Uterus (tissue), 2 donors: Measurements from ENCODE around the gene TRIM7.

ENCODE experiments used
- CTCF ChIP-seq, 4 experiments: fragments of 200-600 bp in 2 of 4; fragments of 450-650 bp in 2 of 4; sonication (generic) in 2 of 4; IDR thresholded peaks; one replicate each; pipeline ENCODE4 v1.5.1; 2016 to 2019; ENCODE audit warnings: antibody characterized with exemption in 4 of 4, mild to moderate bottlenecking in 2 of 4, moderate library complexity in 1 of 4
- POLR2A ChIP-seq, 2 donors: fragments of 450-650 bp; IDR thresholded peaks; one replicate each; pipeline ENCODE4 v1.6.1; 2016; ENCODE audit warnings: antibody characterized with exemption in 2 of 2, mild to moderate bottlenecking in 1 of 2, moderate library complexity in 1 of 2

DNA sequence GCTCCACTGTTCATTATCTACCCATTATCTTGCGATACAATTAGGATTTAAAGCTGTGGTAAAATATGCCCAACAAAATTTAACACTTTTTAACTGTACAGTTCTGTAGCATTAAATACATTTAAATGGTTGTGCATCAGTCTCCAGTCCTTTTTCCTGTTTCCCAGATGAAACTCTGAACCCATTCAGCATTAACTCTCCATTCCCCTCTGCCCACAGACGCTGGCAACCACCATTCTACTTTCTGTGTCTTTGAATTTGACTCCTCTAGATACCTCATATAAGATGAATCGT, 2.9 kb upstream of the TRIM7 start:
- TF ChIP-seq CTCF (IDR thresholded peaks at IDR 0.05) (no peak), POLR2A (IDR thresholded peaks at IDR 0.05) (no peak)
